ENCODE measurements around the gene ANKRD34B. TPM values are rescaled to one million over a fixed set of nuclear protein-coding genes. Genes with fewer than 3 reads are reported as not detected.

The ANKRD34B gene
- total and polyA plus RNA-seq, 10 of the 15 experiments (the other 5 are each of a cell fraction or from before 2014, with no cell fraction given), result under 0.01 TPM; not detected in 9

DNA sequence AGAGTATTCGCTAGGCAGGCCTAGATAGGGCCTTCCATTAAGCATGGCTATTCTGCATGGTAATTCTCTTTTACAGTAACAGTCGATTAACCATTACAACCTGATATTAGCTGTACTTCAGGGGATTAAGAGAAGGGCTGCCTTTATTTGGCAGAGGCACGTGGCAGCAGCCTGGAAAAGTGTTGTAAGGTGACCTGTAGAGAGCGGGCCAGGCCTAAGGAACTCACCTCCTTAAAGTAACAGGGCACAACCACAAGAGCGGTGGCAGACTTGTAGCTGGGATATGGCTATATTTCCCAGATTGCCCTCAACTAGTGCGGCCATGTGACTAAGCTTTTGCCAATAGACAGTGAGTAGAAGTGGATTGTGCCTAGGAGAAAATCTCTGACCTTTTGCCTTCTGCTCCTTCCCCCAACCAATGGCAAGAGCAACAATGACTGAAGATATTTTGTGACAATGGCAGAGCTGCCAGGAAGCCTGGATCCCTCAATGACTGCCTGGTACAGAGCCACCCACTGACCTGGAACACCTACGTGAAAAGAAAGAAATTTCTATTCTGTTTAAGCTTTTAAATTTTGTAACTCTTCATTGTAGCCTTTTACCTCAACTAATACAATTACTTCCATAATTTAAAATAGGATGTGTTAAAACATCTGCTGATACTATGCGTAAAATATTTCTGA lies 18.9 kb upstream of the ANKRD34B start:
- no peaks in the 10 kb centered on the region for H3K27me3 ChIP-seq (replicated peaks in 1 of 2; ENCODE audit: control insufficient read depth in 2 of 2, insufficient read depth in 2 of 2, low read length in 1 of 2)
- DNase-seq (ENCODE audit: low read depth, low spot score), result no peak
- TF ChIP-seq, protein P1, sequence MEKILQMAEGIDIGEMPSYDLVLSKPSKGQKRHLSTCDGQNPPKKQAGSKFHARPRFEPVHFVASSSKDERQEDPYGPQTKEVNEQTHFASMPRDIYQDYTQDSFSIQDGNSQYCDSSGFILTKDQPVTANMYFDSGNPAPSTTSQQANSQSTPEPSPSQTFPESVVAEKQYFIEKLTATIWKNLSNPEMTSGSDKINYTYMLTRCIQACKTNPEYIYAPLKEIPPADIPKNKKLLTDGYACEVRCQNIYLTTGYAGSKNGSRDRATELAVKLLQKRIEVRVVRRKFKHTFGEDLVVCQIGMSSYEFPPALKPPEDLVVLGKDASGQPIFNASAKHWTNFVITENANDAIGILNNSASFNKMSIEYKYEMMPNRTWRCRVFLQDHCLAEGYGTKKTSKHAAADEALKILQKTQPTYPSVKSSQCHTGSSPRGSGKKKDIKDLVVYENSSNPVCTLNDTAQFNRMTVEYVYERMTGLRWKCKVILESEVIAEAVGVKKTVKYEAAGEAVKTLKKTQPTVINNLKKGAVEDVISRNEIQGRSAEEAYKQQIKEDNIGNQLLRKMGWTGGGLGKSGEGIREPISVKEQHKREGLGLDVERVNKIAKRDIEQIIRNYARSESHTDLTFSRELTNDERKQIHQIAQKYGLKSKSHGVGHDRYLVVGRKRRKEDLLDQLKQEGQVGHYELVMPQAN (conservative IDR thresholded peaks at IDR 0.05), result no peak
- TF ChIP-seq MTA3 (IDR thresholded peaks at IDR 0.05; ENCODE audit: borderline replicate concordance, low read length) (no peak), SREBF2 (IDR thresholded peaks at IDR 0.05; ENCODE audit: low read length) (no peak), NRF1 (conservative IDR thresholded peaks at IDR 0.05; ENCODE audit: low read depth, low read length) (no peak), DPF2 (IDR thresholded peaks at IDR 0.05) (no peak), NFIC (IDR thresholded peaks at IDR 0.05; ENCODE audit: low read depth, low read length) (no peak)
- no peak overlapping the region for H3K9ac ChIP-seq (ENCODE audit: control insufficient read depth, insufficient read depth, low read length)
- no peak overlapping the region for H3K27ac ChIP-seq (ENCODE audit: control insufficient read depth, insufficient read depth)
- H3K4me3 ChIP-seq, result no peak overlapping the region
- WGBS (ENCODE audit: insufficient coverage, insufficient replicate concordance, low lambda C conversion rate, missing lambda C conversion rate), result 73% methylated on average over 8 of the region's 8 CpGs
- ChIA-PET SMC1A (ENCODE audit: uncharacterized antibody, unreplicated experiment) (no interaction called here), POLR2A (no interaction called here), RAD21 (ENCODE audit: unreplicated experiment) (no interaction called here), CTCF (no interaction called here)
- H3K9me3 ChIP-seq (replicated peaks; ENCODE audit: control insufficient read depth, insufficient read depth, low read length), result no peaks in the 10 kb centered on the region
- intact Hi-C loops (cut with micrococcal nuclease; ENCODE audit: unreplicated experiment), result no loop called here
- in situ Hi-C loops (cut with MboI), result no loop called here
- H3K36me3 ChIP-seq (ENCODE audit: control insufficient read depth in 2 of 2, insufficient read depth in 2 of 2, low read length in 1 of 2), result no peaks in the 10 kb centered on the region
- H3K79me2 ChIP-seq (ENCODE audit: control insufficient read depth, insufficient read depth, low read length), result no peaks in the 10 kb centered on the region
- no TSS peak for BruUV-seq (replicated peaks)
- H2AFZ ChIP-seq (ENCODE audit: control insufficient read depth, low read depth, low read length), result no peak overlapping the region
- no peak for FAIRE-seq
- H3K4me1 ChIP-seq (ENCODE audit: control insufficient read depth, insufficient read depth, low read length), result no peaks in the 10 kb centered on the region
- no peaks in the 10 kb centered on the region for H4K20me1 ChIP-seq (ENCODE audit: control insufficient read depth, insufficient read depth)
- ATAC-seq, result no peak
- no peak overlapping the region for H3K4me2 ChIP-seq (ENCODE audit: control insufficient read depth, insufficient read depth)

DNA sequence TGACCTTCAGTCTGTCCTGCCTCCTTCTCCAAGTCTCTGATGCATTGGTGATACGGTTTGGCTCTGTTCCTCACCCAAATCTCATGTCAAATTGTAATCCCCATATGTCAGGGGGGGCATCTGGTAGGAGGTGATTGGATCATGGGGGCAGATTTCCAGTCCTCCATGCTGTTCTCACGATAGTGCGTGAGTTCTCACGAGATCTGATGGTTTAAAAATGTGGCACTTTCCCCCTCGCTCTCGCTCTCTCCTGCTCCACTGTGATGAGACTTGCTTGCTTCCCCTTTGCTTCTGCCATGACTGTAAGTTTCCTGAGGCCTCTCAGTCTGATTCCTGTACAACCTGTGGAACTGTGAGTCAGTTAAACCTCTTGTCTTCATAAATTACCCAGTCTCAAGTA lies 14.7 kb upstream of the ANKRD34B start:
- 48% methylated on average over 6 of the region's 6 CpGs for WGBS (ENCODE audit: insufficient coverage, insufficient replicate concordance, low lambda C conversion rate, missing lambda C conversion rate)

More for the DNA sequence above, 14.7 kb upstream of the ANKRD34B start:
- Histone ChIP-seq H4K20me1 (ENCODE audit: control insufficient read depth, insufficient read depth) (no peaks in the 10 kb centered on the region), H3K4me2 (ENCODE audit: control insufficient read depth, insufficient read depth) (no peak overlapping the region), H3K4me3 (no peak overlapping the region), H3K36me3 (ENCODE audit: control insufficient read depth in 2 of 2, insufficient read depth in 2 of 2, low read length in 1 of 2) (no peaks in the 10 kb centered on the region), H3K27ac (ENCODE audit: control insufficient read depth, insufficient read depth) (no peak overlapping the region), H3K9me3 (replicated peaks; ENCODE audit: control insufficient read depth, insufficient read depth, low read length) (no peaks in the 10 kb centered on the region), H3K4me1 (ENCODE audit: control insufficient read depth, insufficient read depth, low read length) (no peaks in the 10 kb centered on the region), H3K79me2 (ENCODE audit: control insufficient read depth, insufficient read depth, low read length) (no peaks in the 10 kb centered on the region), H3K9ac (ENCODE audit: control insufficient read depth, insufficient read depth, low read length) (no peak overlapping the region), H3K27me3 (replicated peaks in 1 of 2; ENCODE audit: control insufficient read depth in 2 of 2, insufficient read depth in 2 of 2, low read length in 1 of 2) (no peaks in the 10 kb centered on the region), H2AFZ (ENCODE audit: control insufficient read depth, low read depth, low read length) (no peak overlapping the region)
- FAIRE-seq (no peak), ATAC-seq (no peak), DNase-seq (ENCODE audit: low read depth, low spot score) (no peak)
- intact Hi-C loops (cut with micrococcal nuclease; ENCODE audit: unreplicated experiment) (no loop called here), in situ Hi-C loops (cut with MboI) (no loop called here)
- ChIA-PET SMC1A (ENCODE audit: uncharacterized antibody, unreplicated experiment) (no interaction called here), POLR2A (no interaction called here), CTCF (no interaction called here), RAD21 (ENCODE audit: unreplicated experiment) (no interaction called here)
- TF ChIP-seq, protein P2, sequence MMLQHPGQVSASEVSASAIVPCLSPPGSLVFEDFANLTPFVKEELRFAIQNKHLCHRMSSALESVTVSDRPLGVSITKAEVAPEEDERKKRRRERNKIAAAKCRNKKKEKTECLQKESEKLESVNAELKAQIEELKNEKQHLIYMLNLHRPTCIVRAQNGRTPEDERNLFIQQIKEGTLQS (IDR thresholded peaks at IDR 0.05; ENCODE audit: borderline replicate concordance, extremely low read depth, low read depth, low read length), result no peak
- no peak for TF ChIP-seq MYC (IDR thresholded peaks at IDR 0.05; ENCODE audit: insufficient read depth, insufficient read length, insufficient replicate concordance, low read length, severe bottlenecking)
- TF ChIP-seq MYB (IDR thresholded peaks at IDR 0.05; ENCODE audit: borderline replicate concordance, low read depth, low read length), result no peak
- no peak for TF ChIP-seq JUND (IDR thresholded peaks at IDR 0.05; ENCODE audit: low read depth, low read length)
- TF ChIP-seq EED (IDR thresholded peaks at IDR 0.05; ENCODE audit: low read depth), result no peak
- no peak for TF ChIP-seq ZNF384 (IDR thresholded peaks at IDR 0.05; ENCODE audit: borderline replicate concordance, low read depth, low read length)
- TF ChIP-seq, protein P3, sequence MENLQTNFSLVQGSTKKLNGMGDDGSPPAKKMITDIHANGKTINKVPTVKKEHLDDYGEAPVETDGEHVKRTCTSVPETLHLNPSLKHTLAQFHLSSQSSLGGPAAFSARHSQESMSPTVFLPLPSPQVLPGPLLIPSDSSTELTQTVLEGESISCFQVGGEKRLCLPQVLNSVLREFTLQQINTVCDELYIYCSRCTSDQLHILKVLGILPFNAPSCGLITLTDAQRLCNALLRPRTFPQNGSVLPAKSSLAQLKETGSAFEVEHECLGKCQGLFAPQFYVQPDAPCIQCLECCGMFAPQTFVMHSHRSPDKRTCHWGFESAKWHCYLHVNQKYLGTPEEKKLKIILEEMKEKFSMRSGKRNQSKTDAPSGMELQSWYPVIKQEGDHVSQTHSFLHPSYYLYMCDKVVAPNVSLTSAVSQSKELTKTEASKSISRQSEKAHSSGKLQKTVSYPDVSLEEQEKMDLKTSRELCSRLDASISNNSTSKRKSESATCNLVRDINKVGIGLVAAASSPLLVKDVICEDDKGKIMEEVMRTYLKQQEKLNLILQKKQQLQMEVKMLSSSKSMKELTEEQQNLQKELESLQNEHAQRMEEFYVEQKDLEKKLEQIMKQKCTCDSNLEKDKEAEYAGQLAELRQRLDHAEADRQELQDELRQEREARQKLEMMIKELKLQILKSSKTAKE (IDR thresholded peaks at IDR 0.05; ENCODE audit: low read depth, poor library complexity, severe bottlenecking), result no peak
- TF ChIP-seq NFIC (IDR thresholded peaks at IDR 0.05; ENCODE audit: low read depth, low read length), result no peak
- no TSS peak for BruUV-seq (replicated peaks)

All from GM12878 (cell line).